Large intestine (tissue), 3 donors: ENCODE data around the gene DHX40. TPM values are rescaled to one million over a fixed set of nuclear protein-coding genes. Genes with fewer than 3 reads are reported as not detected.
A peak's percentile ranks its signal among the peaks of the same experiment; 100 is the strongest.

Experiments
- DNase-seq, 2 donors: peaks; one replicate each; pipeline versions ENCODE4 v3.0.0 to v3.0.0-alpha.2; 2013
- H3K27ac ChIP-seq: one replicate; pipeline ENCODE4 v1.5.1; 2013; ENCODE audit warnings: low read length
- H3K27me3 ChIP-seq: 2 replicates; pipeline ENCODE4 v1.6.1; 2013; ENCODE audit warnings: low read length; ENCODE audit not compliant: control insufficient read depth, insufficient read depth
- H3K36me3 ChIP-seq: 2 replicates; pipeline ENCODE4 v1.6.1; 2013; ENCODE audit warnings: low read length; ENCODE audit not compliant: control insufficient read depth, insufficient read depth
- H3K4me1 ChIP-seq: one replicate; pipeline ENCODE4 v1.6.1; 2013; ENCODE audit warnings: low read length; ENCODE audit not compliant: control insufficient read depth, insufficient read depth
- H3K4me3 ChIP-seq: one replicate; pipeline ENCODE4 v1.5.1; 2013; ENCODE audit warnings: low read length
- H3K9me3 ChIP-seq: one replicate; pipeline ENCODE4 v1.6.1; 2013; ENCODE audit warnings: mild to moderate bottlenecking, low read depth, low read length, moderate library complexity; ENCODE audit not compliant: control insufficient read depth
- WGBS: methylation state at CpG from one replicate; pipeline ENCODE4 v1.1.5; 2013; ENCODE audit warnings: low lambda C conversion rate; ENCODE audit not compliant: insufficient coverage; 5-methylcytosine and 5-hydroxymethylcytosine counted together
- polyA plus RNA-seq: library from polyadenylated mRNA; unstranded; fragments of 120-200 nt; gene quantifications from one replicate; pipeline ENCODE4 v1.2.1, GENCODE V29; 2013

DHX40 gene
- polyA plus RNA-seq, 1 donor, result 31.5 TPM

DNA sequence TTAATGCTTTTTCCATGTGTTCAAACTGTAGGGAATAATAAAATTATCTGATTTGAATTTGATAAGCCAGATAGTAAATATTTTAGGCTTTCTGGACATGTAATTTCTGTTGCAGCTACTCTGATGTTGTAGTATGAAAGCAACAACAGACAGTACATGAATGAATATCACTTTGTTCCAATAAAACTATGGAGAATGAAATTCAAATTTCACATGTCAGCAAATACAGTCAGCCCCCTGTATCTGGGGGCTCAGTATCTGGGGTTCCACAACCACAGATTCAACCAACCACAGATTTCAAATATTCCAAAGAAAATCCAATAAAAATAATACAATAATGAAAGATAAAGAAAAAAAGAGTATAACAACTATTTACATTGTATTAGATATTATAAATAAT is 46.1 kb downstream of the DHX40 start:
- H3K36me3 ChIP-seq, result peaks cover 11% of the 10 kb centered on the region
- no peaks in the 10 kb centered on the region for H3K9me3 ChIP-seq
- H3K27me3 ChIP-seq, result no peaks in the 10 kb centered on the region
- no peak for DNase-seq
- H3K4me3 ChIP-seq, result no peak overlapping the region
- H3K4me1 ChIP-seq, result peaks cover under 1% of the 10 kb centered on the region
- H3K27ac ChIP-seq, result no peak overlapping the region

DNA sequence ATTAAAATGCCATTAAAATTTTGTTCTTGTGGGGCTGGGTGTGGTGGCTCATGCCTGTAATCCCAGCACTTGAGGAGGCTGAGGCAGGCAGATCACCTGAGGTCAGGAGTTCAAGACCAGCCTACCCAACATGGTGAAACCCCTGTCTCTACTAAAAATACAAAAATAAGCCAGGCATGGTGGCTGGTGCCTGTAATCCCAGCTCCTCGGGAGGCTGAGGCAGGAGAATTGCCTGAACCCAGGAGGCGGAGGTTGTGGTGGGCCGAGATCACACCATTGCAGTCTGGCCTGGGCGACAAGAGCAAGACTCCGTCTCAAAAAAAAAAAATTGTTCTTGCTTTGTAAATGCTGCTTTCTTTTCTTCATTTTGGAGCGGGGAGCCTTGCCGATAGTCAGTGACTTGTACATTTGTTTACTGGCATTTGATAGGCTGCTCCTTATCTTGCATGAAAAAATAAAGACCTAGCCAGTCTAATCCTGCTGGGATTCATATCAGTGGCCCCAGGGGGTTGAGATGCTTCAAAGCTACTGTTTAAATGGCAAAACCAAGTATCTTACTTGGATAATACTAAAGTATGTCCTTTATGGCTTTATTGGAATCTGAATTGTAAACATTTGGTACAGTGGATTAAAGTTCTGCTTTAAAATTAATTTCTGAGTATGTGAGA is 51.0 kb downstream of the DHX40 start:
- Histone ChIP-seq H3K4me3 (no peak overlapping the region), H3K9me3 (no peaks in the 10 kb centered on the region), H3K27ac (peak overlapping the region; percentile 19), H3K27me3 (no peaks in the 10 kb centered on the region), H3K4me1 (peaks cover 4% of the 10 kb centered on the region), H3K36me3 (no peaks in the 10 kb centered on the region)
- no peak for DNase-seq
- 61% methylated on average over 2 of the region's 7 CpGs for WGBS

DNA sequence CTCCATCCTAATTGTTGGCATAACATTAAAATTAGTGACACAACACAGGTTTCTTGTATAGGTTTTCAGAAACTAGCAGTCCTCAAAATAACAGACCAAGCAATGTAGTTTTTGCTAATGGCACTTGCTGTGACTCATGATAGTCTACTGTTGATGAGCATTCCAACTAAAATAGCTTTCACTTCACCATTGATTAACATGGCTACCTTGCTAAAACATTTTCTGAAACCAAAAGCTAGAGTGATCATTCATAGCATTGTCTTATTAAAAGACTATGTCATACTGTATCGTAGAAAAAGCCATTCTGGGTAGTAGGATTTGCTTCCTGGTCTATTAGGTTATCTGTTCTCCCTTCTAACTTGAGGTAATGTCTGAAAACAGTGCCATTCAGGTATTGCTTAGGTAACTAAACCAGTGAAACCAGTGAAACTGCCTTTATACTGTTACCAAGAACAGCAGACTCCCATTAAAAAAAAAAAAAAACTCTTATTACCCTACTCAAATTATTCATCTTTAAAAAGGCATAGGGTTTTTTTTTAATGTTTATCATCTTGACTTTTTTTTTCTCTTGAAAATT is 51.8 kb downstream of the DHX40 start:
- no peaks in the 10 kb centered on the region for H3K36me3 ChIP-seq
- peaks cover 4% of the 10 kb centered on the region for H3K4me1 ChIP-seq
- peak in 1 of 2 donors; percentile 62 for DNase-seq
- H3K27me3 ChIP-seq, result no peaks in the 10 kb centered on the region
- no CpG with 5 or more reads among the region's 1 CpG for WGBS
- H3K9me3 ChIP-seq, result no peaks in the 10 kb centered on the region
- peak overlapping the region; percentile 97 for H3K27ac ChIP-seq
- no peak overlapping the region for H3K4me3 ChIP-seq

DNA sequence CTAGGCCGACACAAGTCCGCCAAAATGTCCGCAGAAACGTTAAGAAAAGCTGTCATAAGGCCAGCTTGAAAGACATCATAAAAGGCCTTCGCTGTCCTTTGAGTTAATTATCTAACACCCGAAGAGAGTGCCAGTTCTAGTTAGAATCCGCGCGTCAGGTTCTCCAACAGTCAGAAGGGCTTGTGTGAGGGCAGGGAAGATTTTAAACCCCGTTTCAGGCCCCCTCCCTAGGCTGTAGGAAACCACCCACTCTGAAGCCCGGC is 53.6 kb downstream of the DHX40 start:
- no CpG with 5 or more reads among the region's 11 CpGs for WGBS
- peaks cover 8% of the 10 kb centered on the region for H3K4me1 ChIP-seq
- peak overlapping the region; percentile 97 for H3K27ac ChIP-seq
- H3K4me3 ChIP-seq, result peak overlapping the region; percentile 95
- no peak for DNase-seq
- H3K9me3 ChIP-seq, result no peaks in the 10 kb centered on the region
- no peaks in the 10 kb centered on the region for H3K36me3 ChIP-seq
- H3K27me3 ChIP-seq, result no peaks in the 10 kb centered on the region

DNA sequence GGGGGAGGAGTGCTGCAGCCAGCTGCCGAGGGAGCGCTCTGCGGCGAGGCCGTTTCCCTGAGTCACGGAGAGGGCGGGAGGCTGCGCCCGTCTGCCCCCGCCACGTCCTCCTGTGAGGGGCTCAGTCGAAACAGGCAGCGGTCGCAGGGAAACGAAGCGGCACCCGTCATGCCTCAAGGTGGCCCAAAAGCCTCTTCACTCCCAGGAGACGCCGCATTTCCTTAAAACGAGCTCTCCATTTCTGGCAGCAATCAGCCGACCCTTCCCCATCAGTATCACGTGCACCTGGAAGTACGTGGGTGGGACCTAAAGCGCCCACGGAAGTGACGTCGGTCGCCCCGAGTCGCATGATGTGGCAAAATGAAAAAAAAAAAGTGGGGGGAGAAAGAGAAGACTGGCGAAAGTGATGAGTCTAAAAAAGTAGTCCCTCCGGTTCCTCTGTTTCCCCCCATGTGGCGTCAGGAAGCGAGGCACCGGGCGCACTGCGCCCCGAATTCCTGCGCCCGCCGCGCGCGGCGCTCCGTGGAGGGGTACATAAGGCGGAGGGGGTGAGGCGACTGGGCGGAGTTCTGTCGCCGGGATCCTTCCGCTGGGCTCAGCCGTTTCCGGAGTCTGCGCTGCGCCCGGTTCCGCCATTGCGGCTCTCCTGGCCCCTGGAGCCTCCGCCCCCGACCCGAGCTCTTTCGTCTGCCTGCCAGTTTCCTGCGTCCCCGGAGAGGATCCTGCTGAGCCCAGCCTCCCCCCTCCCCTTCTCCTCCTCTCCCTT is 54.1 kb downstream of the DHX40 start, which contains the start of gene CLTC:
Gene CLTC (plus strand): TSS at position 598 of the 766 bp plus-strand sequence. CDS start 237 bp downstream, outside the sequence.
- Histone ChIP-seq H3K9me3 (no peaks in the 10 kb centered on the region), H3K4me3 (peak within 1 kb of the TSS; percentile 95), H3K27me3 (no peaks in the 10 kb centered on the region), H3K4me1 (peaks cover 11% of the 10 kb centered on the region), H3K27ac (peak within 1 kb of the TSS; percentile 97), H3K36me3 (no peaks in the 10 kb centered on the region)
- DNase-seq, result peak; percentile 96 to 99
- no CpG with 5 or more reads among the region's 65 CpGs for WGBS

DNA sequence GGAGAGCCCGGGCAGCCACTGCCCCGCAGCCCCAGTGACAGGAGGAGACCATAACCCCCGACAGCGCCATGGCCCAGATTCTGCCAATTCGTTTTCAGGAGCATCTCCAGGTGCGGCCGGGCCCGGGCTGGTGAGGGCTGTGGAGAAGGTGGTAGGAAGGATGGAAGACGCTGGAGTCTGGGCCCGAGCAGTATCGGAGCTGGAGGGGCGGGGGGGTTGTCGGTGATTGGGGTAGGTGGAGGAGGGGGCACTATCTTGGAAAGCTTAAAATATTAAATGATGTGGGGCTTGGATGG is 54.6 kb downstream of the DHX40 start:
- no peaks in the 10 kb centered on the region for H3K9me3 ChIP-seq
- no peaks in the 10 kb centered on the region for H3K36me3 ChIP-seq
- peaks cover 11% of the 10 kb centered on the region for H3K4me1 ChIP-seq
- peak overlapping the region; percentile 97 for H3K27ac ChIP-seq
- H3K4me3 ChIP-seq, result peak overlapping the region; percentile 95
- H3K27me3 ChIP-seq, result no peaks in the 10 kb centered on the region
- DNase-seq, result no peak
- WGBS, result no CpG with 5 or more reads among the region's 13 CpGs

DNA sequence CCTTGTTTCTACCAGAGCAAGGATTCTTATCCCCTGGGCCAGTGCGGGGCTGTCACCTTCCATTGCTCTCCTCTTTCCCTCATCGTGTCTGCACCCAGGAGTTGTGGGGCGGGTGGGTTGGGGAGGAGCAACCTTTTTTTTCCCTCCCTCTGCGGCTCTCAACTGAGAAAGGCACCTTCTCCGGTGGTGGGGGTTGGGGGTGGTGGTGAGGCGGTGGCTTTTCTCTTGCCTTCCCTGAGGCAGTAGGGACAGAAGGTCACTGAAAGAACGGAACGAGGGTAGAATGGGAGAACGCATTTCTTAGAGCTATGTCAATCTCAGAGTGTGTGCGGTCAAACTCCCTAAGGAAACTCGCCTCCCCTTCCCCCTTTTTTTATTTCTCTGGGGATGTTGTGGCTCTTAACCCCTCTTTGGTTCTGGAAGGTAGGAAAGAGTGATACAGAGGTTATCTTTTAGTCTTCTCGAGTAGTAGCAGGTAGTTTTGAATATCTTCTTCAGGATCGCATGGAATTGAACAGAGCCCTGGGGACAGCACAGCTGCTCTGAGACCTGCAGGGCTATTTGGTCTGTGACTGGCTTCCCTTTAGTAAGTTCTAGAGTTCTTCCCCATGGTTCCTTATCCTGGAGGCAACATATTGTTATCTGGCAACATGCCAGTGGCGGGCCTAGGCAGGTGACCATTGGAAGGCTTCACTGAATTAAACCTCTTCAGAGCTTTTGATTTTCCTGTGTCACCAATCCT is 55.3 kb downstream of the DHX40 start:
- Histone ChIP-seq H3K27me3 (no peaks in the 10 kb centered on the region), H3K4me1 (peaks cover 11% of the 10 kb centered on the region), H3K4me3 (peak overlapping the region; percentile 95), H3K9me3 (no peaks in the 10 kb centered on the region), H3K27ac (peak overlapping the region; percentile 97), H3K36me3 (no peaks in the 10 kb centered on the region)
- WGBS, result 0% methylated on average over 2 of the region's 14 CpGs
- peak; percentile 22 to 60 for DNase-seq

DNA sequence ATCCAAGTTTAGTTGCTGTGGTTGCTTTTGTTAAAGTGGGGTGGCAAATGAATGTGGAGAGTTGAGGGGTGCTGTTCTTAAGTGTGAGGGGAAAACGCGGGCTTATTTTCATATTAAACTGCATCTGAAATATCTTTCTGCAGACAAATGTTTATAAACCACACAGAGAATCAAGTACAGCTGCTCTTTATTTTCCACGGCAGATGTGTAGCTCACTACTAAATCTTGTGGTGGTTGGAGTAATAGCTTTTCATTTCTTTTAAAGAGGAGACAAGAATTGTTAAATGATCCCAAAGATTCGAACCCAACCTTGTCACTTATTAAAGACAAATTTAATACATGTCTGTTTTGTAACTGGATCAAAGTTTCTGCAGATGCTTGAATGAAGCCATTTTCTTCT is 56.4 kb downstream of the DHX40 start:
- WGBS, result no CpG with 5 or more reads among the region's 4 CpGs
- H3K27ac ChIP-seq, result no peak overlapping the region
- H3K27me3 ChIP-seq, result no peaks in the 10 kb centered on the region
- peaks cover 8% of the 10 kb centered on the region for H3K4me1 ChIP-seq
- DNase-seq, result no peak
- H3K9me3 ChIP-seq, result no peaks in the 10 kb centered on the region
- no peaks in the 10 kb centered on the region for H3K36me3 ChIP-seq
- H3K4me3 ChIP-seq, result peak overlapping the region; percentile 95

DNA sequence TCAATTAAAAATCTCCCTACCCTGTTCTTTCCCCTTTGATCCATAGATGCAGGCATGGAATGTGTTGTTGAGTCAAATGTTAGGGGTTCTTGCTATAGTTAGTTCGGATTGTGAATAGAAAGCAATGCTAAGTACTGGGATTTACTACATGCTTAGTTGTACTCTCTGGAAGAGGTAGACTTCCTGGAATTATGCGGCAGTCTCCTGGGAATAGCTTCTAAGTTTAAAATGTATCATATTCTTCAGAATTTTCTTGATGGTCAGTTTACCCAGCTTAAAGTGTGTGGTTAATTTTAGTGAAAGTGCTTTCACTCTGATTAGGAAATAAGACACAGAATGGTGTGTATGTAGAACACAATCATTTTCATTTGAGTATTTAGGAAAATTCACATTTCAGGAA is 57.7 kb downstream of the DHX40 start:
- H3K27ac ChIP-seq, result no peak overlapping the region
- H3K9me3 ChIP-seq, result no peaks in the 10 kb centered on the region
- peak overlapping the region; percentile 7 for H3K4me3 ChIP-seq
- peaks cover 11% of the 10 kb centered on the region for H3K4me1 ChIP-seq
- no peaks in the 10 kb centered on the region for H3K36me3 ChIP-seq
- 83% methylated on average over 1 of the region's 2 CpGs for WGBS
- DNase-seq, result no peak
- H3K27me3 ChIP-seq, result no peaks in the 10 kb centered on the region

DNA sequence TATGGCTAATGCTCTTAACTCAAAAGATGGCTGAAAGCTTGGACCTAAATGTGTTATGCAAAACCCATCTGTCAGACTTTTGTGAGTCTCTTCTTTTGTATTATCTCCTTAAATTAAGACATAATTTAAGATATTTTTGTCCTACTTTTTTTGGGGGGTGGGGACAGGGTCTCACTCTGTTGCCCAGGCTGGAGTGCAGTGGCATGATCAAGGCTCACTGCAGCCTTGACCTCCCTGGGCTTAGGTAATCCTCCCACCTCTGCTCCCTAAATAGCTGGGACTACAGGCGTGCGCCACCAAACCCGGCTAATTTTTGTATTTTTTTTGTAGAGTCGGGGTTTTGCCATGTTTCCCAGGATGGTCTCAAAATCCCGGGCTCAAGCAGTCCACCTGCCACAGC is 61.3 kb downstream of the DHX40 start:
- Histone ChIP-seq H3K9me3 (no peaks in the 10 kb centered on the region), H3K4me3 (no peak overlapping the region), H3K36me3 (peaks cover 3% of the 10 kb centered on the region), H3K27me3 (no peaks in the 10 kb centered on the region), H3K4me1 (peaks cover 11% of the 10 kb centered on the region), H3K27ac (no peak overlapping the region)
- DNase-seq, result no peak
- no CpG with 5 or more reads among the region's 5 CpGs for WGBS
